K562 treated with DMSO at 1 percent for 4 hours (cell line): Measurements from ENCODE around the gene GDPD4. TPM values are rescaled to one million over a fixed set of nuclear protein-coding genes. Genes with fewer than 3 reads are reported as not detected.

Experiments
- total RNA-seq: library from RNA; unstranded; fragments of 300-600 nt; gene quantifications from 2 replicates; pipeline ENCODE4 v1.2.3, GENCODE V29; 2022; ENCODE audit not compliant: insufficient read depth

The GDPD4 gene, protein sequence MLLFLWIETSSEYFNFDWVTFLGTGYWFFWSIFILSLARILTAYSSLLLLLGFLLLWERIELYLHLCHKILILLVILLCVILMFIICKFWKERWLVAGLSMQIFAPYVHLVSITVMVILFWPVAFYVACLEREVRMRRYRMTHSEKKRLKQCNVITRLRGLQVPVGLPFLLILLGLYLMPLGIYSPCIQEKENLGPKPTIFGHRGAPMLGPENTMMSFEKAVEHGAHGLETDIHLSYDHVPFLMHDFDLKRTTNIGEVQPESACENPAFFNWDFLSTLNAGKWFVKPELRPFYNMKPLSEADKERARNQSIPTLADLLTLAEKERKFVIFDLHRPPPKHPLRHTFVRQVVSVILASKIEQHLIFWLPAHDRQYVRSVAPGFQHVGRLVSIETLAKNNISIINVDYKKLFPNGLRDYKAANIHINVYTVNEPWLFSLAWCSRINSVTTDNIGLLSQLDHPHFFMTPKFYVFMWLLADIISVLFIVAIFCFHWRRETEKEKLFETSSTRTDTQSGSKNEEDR
- total RNA-seq = 3.1 TPM in 1 of 2 replicates, not detected in the other

DNA sequence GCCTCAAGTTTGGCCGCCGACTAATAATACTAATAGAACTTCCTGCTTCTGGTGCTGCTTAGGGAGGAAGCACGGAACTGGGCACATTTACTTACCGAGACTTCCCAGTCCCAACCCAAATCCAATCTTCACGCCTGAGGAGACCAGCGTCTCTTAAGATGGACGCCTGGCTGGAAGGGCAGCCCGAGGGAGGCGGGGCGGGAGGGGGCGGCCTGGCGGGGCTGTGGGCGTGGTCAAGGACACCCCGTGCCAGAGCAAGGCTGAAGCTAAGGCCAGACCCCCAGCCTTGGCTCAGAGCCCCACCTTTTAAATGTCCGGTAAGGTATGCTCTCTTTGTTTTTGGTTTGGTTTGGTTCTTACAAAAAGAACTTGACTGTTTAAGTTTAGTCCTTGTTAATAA lies at the start of gene GDPD4:
TSS of gene GDPD4 (minus strand) at position 177 of the 400 bp plus-strand sequence. CDS start 16,549 bp downstream, outside the sequence.

Other genes starting within 250 kb of the GDPD4 start
- gene CAPN5, start 234.7 kb downstream of the GDPD4 start, total RNA-seq = 0.37 and 0.81 TPM in 2 replicates
- gene OMP, start 198.8 kb downstream of the GDPD4 start, total RNA-seq = not detected in 2 replicates
- 0.28 TPM in 1 of 2 replicates, not detected in the other for gene MYO7A, start 173.4 kb downstream of the GDPD4 start, total RNA-seq
- 3.5 and 6.1 TPM in 2 replicates for gene PAK1, start 172.4 kb upstream of the GDPD4 start, total RNA-seq